Body of pancreas (tissue), 4 donors: ENCODE measurements around the gene ETHE1.

Experiments used
- CTCF ChIP-seq, 7 experiments: fragments of 450-650 bp in 4 of 7; fragments of 200-600 bp in 3 of 7; sonication (generic) in 3 of 7; IDR thresholded peaks; one replicate each; pipeline ENCODE4 v1.5.1; 2016 to 2019; ENCODE audit warnings: antibody characterized with exemption in 7 of 7
- POLR2A ChIP-seq, 3 donors: fragments of 450-650 bp; IDR thresholded peaks; one replicate each; pipeline ENCODE4 v1.6.1; 2016; ENCODE audit warnings: antibody characterized with exemption in 3 of 3, mild to moderate bottlenecking in 2 of 3

- TF ChIP-seq CTCF (IDR thresholded peaks at IDR 0.05) (no peak), POLR2A (IDR thresholded peaks at IDR 0.05) (no peak)
Observed at GRCh38 chr19:43460362-43461016, 66.5 kb downstream of the ETHE1 start.
